Liver (tissue), 9 donors: Measurements from ENCODE around the gene TMEM117. TPM values are rescaled to one million over a fixed set of nuclear protein-coding genes. Genes with fewer than 3 reads are reported as not detected.
"Not testable (repeated sequence)": the region's sequence is repeated elsewhere in the genome, so short reads cannot be mapped to it uniquely, and the experiment has no call there.

Source experiments
- DNase-seq: peaks from one replicate; pipeline ENCODE4 v3.0.0-alpha.2; 2017; ENCODE audit warnings: low spot score
- H3K27ac ChIP-seq, 2 donors: one replicate each; pipeline ENCODE4 v1.7.0; 2013; ENCODE audit warnings: inconsistent platforms in 2 of 2, low read length in 2 of 2, control low read depth in 1 of 2, low read depth in 1 of 2, mild to moderate bottlenecking in 1 of 2
- H3K27me3 ChIP-seq, 4 donors: one replicate each; pipeline versions ENCODE4 v1.6.1 to v1.7.0; 2013; ENCODE audit warnings: low read length in 3 of 4, inconsistent platforms in 1 of 4, mild to moderate bottlenecking in 1 of 4, moderate library complexity in 1 of 4; ENCODE audit not compliant: control insufficient read depth in 4 of 4, insufficient read depth in 4 of 4
- H3K36me3 ChIP-seq, 4 donors: one replicate each; pipeline versions ENCODE4 v1.6.1 to v1.7.0; 2013; ENCODE audit warnings: low read length in 3 of 4, mild to moderate bottlenecking in 3 of 4, low read depth in 1 of 4, moderate library complexity in 1 of 4; ENCODE audit not compliant: control insufficient read depth in 4 of 4, insufficient read depth in 3 of 4
- H3K4me1 ChIP-seq, 4 donors: one replicate each; pipeline versions ENCODE4 v1.6.1 to v1.7.0; 2013; ENCODE audit warnings: low read length in 3 of 4, mild to moderate bottlenecking in 3 of 4, moderate library complexity in 1 of 4; ENCODE audit not compliant: control insufficient read depth in 4 of 4, insufficient read depth in 4 of 4
- H3K4me3 ChIP-seq, 3 donors: one replicate each; pipeline versions ENCODE4 v1.6.1 to v1.7.0; 2013; ENCODE audit warnings: low read length in 3 of 3, control low read depth in 1 of 3, low read depth in 1 of 3, mild to moderate bottlenecking in 1 of 3
- H3K9ac ChIP-seq, 2 donors: one replicate each; pipeline ENCODE4 v1.7.0; 2013; ENCODE audit warnings: low read length in 2 of 2, mild to moderate bottlenecking in 2 of 2, moderate library complexity in 2 of 2, control low read depth in 1 of 2, low read depth in 1 of 2
- H3K9me3 ChIP-seq, 4 donors: one replicate each; pipeline versions ENCODE4 v1.6.1 to v1.7.0; 2013; ENCODE audit warnings: low read length in 3 of 4; ENCODE audit not compliant: control insufficient read depth in 4 of 4
- CTCF ChIP-seq: fragments of 150-350 bp; IDR thresholded peaks from 2 replicates; pipeline ENCODE4 v1.5.1; 2017; ENCODE audit warnings: improper control_type of control experiment, low read depth, low read length; ENCODE audit not compliant: missing input control
- EGR1 ChIP-seq, 2 donors: IDR thresholded peaks; 2 replicates each; pipeline ENCODE4 v1.6.1; 2016 to 2018; ENCODE audit warnings: antibody characterized with exemption in 2 of 2, low read depth in 2 of 2
- FOXA1 ChIP-seq: IDR thresholded peaks from 2 replicates; pipeline ENCODE4 v1.6.1; 2016; ENCODE audit warnings: antibody characterized with exemption
- GABPA ChIP-seq, 2 donors: IDR thresholded peaks in 1 of 2; conservative IDR thresholded peaks in 1 of 2; 2 replicates each; pipeline ENCODE4 v1.6.1; 2016; ENCODE audit warnings: antibody characterized with exemption in 2 of 2, mild to moderate bottlenecking in 1 of 2, moderate library complexity in 1 of 2
- MAX ChIP-seq: IDR thresholded peaks from 2 replicates; pipeline ENCODE4 v1.6.1; 2016; ENCODE audit warnings: antibody characterized with exemption
- RAD21 ChIP-seq, 2 donors: IDR thresholded peaks; 2 replicates each; pipeline ENCODE4 v1.6.1; 2016; ENCODE audit warnings: antibody characterized with exemption in 2 of 2, mild to moderate bottlenecking in 2 of 2
- SP1 ChIP-seq: IDR thresholded peaks from 2 replicates; pipeline ENCODE4 v1.6.1; 2018; ENCODE audit warnings: antibody characterized with exemption, mild to moderate bottlenecking
- TAF1 ChIP-seq: conservative IDR thresholded peaks from 2 replicates; pipeline ENCODE4 v1.6.1; 2016; ENCODE audit warnings: antibody characterized with exemption, mild to moderate bottlenecking
- YY1 ChIP-seq: IDR thresholded peaks from 2 replicates; pipeline ENCODE4 v1.6.1; 2016; ENCODE audit warnings: antibody characterized with exemption, mild to moderate bottlenecking
- WGBS: extraction: QIAGEN DNeasy Blood & Tissue Kit; methylation state at CpG from one replicate; pipeline ENCODE4 v1.1.7; 2013; 5-methylcytosine and 5-hydroxymethylcytosine counted together
- polyA plus RNA-seq, 2 donors: library from polyadenylated mRNA; stranded (reverse) in 1 of 2; unstranded in 1 of 2; fragments of 200-250 nt in 1 of 2; fragments of >200 nt in 1 of 2; fragmentation: Nextera tagmentation in 1 of 2; extraction: Ambion mirVana in 1 of 2; gene quantifications; one replicate each; pipeline versions ENCODE4 v1.2.1 to v1.2.3, GENCODE V29; 2013 to 2015
- total RNA-seq, 2 donors: library from RNA; depleted of rRNA; stranded (reverse); fragments of >200 nt; gene quantifications; one replicate each; pipeline ENCODE4 v1.2.3, GENCODE V29; 2014
- donor health status: healthy.
- donor health status: healthy.
- donor health status: healthy.
- donor health status: healthy.
- donor health status: healthy.

TMEM117 gene
- total and polyA plus RNA-seq, 4 donors = 2.0 to 5.9 (median 3.9) TPM

- no peaks in the 10 kb centered on the region for H3K27me3 ChIP-seq
- H3K9ac ChIP-seq = no peak overlapping the region
- TF ChIP-seq EGR1 (IDR thresholded peaks at IDR 0.05; ENCODE audit: low read depth in 2 of 2) (no peak), TAF1 (no peak), RAD21 (IDR thresholded peaks at IDR 0.05) (no peak)
- no peak for DNase-seq
- 83% methylated on average over 3 of the region's 3 CpGs for WGBS
- no peaks in the 10 kb centered on the region for H3K4me1 ChIP-seq
- H3K36me3 ChIP-seq = no peaks in the 10 kb centered on the region
- H3K9me3 ChIP-seq = no peaks in the 10 kb centered on the region
- no peak overlapping the region for H3K27ac ChIP-seq
- no peak overlapping the region for H3K4me3 ChIP-seq
Measured at GRCh38 chr12:43861840-43862150, 25.9 kb downstream of the TMEM117 start.

- Histone ChIP-seq H3K36me3 (no peaks in the 10 kb centered on the region), H3K27ac (no peak overlapping the region), H3K4me3 (no peak overlapping the region), H3K4me1 (no peaks in the 10 kb centered on the region), H3K9ac (no peak overlapping the region), H3K27me3 (no peaks in the 10 kb centered on the region), H3K9me3 (no peaks in the 10 kb centered on the region)
- TF ChIP-seq GABPA (IDR thresholded peaks at IDR 0.05 in 1 of 2, conservative IDR thresholded peaks at IDR 0.05 in 1 of 2) (no peak), TAF1 (no peak), YY1 (no peak), RAD21 (IDR thresholded peaks at IDR 0.05) (no peak), SP1 (no peak), MAX (no peak), EGR1 (IDR thresholded peaks at IDR 0.05; ENCODE audit: low read depth in 2 of 2) (no peak)
- no peak for DNase-seq
- WGBS = 98% methylated on average over 23 of the region's 23 CpGs
Measured at GRCh38 chr12:43863770-43864366, 28.0 kb downstream of the TMEM117 start.

GRCh38 chr12:43864557-43864956, 28.7 kb downstream of the TMEM117 start:
- H3K9ac ChIP-seq, H3K27ac ChIP-seq, H3K27me3 ChIP-seq, H3K36me3 ChIP-seq, H3K4me3 ChIP-seq, H3K9me3 ChIP-seq, DNase-seq, H3K4me1 ChIP-seq: not testable (repeated sequence)
- WGBS = 98% methylated on average over 5 of the region's 5 CpGs

GRCh38 chr12:43869184-43869583, 33.3 kb downstream of the TMEM117 start:
- Histone ChIP-seq H3K4me3 (no peak overlapping the region), H3K4me1 (no peaks in the 10 kb centered on the region), H3K27ac (no peak overlapping the region), H3K9ac (no peak overlapping the region), H3K9me3 (no peaks in the 10 kb centered on the region), H3K27me3 (no peaks in the 10 kb centered on the region), H3K36me3 (no peaks in the 10 kb centered on the region)
- DNase-seq = no peak
- WGBS = 87% methylated on average over 1 of the region's 1 CpG
- no peak for TF ChIP-seq CTCF
- no peak for TF ChIP-seq RAD21 (IDR thresholded peaks at IDR 0.05)
- TF ChIP-seq FOXA1 = no peak

GRCh38 chr12:43869765-43870164, 33.9 kb downstream of the TMEM117 start:
- H3K9ac ChIP-seq, H3K4me3 ChIP-seq, H3K27me3 ChIP-seq, H3K36me3 ChIP-seq, H3K9me3 ChIP-seq, H3K4me1 ChIP-seq, DNase-seq, H3K27ac ChIP-seq: not testable (repeated sequence)

GRCh38 chr12:43871258-43871657, 35.4 kb downstream of the TMEM117 start:
- not testable (repeated sequence) for H3K9me3 ChIP-seq, H3K4me3 ChIP-seq, H3K4me1 ChIP-seq, H3K36me3 ChIP-seq, DNase-seq, H3K27me3 ChIP-seq, H3K27ac ChIP-seq, H3K9ac ChIP-seq
- 98% methylated on average over 2 of the region's 2 CpGs for WGBS
